Measurements from ENCODE around the gene OR2D3.
"Not testable (repeated sequence)": the region's sequence is repeated elsewhere in the genome, so short reads cannot be mapped to it uniquely, and the experiment has no call there.

Gene OR2D3

GRCh38 chr11:6927030-6927617, 6.3 kb downstream of the OR2D3 start:
- no peak for DNase-seq (ENCODE audit: extremely low read depth in 1 of 2, low read depth in 1 of 2)

GRCh38 chr11:6928916-6929315, 8.1 kb downstream of the OR2D3 start:
- no peak for DNase-seq (ENCODE audit: extremely low read depth in 1 of 2, low read depth in 1 of 2)

GRCh38 chr11:6931146-6931713, 10.4 kb downstream of the OR2D3 start:
- DNase-seq (ENCODE audit: extremely low read depth in 1 of 2, low read depth in 1 of 2): no peak

GRCh38 chr11:6932145-6932544, 11.3 kb downstream of the OR2D3 start:
- no peak for DNase-seq (ENCODE audit: extremely low read depth in 1 of 2, low read depth in 1 of 2)

- no peak for DNase-seq (ENCODE audit: extremely low read depth in 1 of 2, low read depth in 1 of 2)
Observed at GRCh38 chr11:6941970-6942369, 21.2 kb downstream of the OR2D3 start.

- no peak for DNase-seq (ENCODE audit: extremely low read depth in 1 of 2, low read depth in 1 of 2)
Observed at GRCh38 chr11:6943131-6943530, 22.3 kb downstream of the OR2D3 start.

GRCh38 chr11:6954248-6954647, 33.4 kb downstream of the OR2D3 start:
- not testable (repeated sequence) for DNase-seq (ENCODE audit: extremely low read depth in 1 of 2, low read depth in 1 of 2)

GRCh38 chr11:6962141-6962540, 41.3 kb downstream of the OR2D3 start:
- DNase-seq (ENCODE audit: extremely low read depth in 1 of 2, low read depth in 1 of 2): no peak

- no peak for DNase-seq (ENCODE audit: extremely low read depth in 1 of 2, low read depth in 1 of 2)
Observed at GRCh38 chr11:6962673-6963072, 41.9 kb downstream of the OR2D3 start.

GRCh38 chr11:6968816-6969215, 48.0 kb downstream of the OR2D3 start:
- DNase-seq (ENCODE audit: extremely low read depth in 1 of 2, low read depth in 1 of 2): no peak

- not testable (repeated sequence) for DNase-seq (ENCODE audit: extremely low read depth in 1 of 2, low read depth in 1 of 2)
Observed at GRCh38 chr11:6969854-6970253, 49.1 kb downstream of the OR2D3 start.

Data from activated CD8-positive, alpha-beta memory T cell treated with anti-CD3 and anti-CD28 coated beads for 1 hour (primary cell).